ENCODE measurements around the gene PCDHGA10.
"Not testable (repeated sequence)": the region's sequence is repeated elsewhere in the genome, so short reads cannot be mapped to it uniquely, and the experiment has no call there.

The PCDHGA10 gene

DNA sequence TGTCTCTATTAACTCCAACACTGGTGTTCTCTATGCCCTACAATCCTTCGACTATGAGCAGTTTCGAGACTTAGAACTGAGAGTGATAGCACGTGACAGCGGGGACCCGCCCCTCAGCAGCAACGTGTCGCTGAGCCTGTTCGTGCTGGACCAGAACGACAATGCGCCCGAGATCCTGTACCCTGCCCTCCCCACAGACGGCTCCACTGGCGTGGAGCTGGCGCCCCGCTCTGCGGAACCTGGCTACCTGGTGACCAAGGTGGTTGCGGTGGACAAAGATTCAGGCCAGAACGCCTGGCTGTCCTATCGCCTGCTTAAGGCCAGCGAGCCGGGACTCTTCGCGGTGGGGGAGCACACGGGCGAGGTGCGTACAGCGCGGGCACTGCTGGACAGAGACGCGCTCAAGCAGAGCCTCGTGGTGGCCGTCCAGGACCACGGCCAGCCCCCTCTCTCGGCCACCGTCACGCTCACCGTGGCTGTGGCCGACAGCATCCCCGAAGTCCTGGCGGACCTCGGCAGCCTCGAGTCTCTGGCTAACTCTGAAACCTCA lies 10.0 kb downstream of the PCDHGA10 start:
- no peak for DNase-seq

DNA sequence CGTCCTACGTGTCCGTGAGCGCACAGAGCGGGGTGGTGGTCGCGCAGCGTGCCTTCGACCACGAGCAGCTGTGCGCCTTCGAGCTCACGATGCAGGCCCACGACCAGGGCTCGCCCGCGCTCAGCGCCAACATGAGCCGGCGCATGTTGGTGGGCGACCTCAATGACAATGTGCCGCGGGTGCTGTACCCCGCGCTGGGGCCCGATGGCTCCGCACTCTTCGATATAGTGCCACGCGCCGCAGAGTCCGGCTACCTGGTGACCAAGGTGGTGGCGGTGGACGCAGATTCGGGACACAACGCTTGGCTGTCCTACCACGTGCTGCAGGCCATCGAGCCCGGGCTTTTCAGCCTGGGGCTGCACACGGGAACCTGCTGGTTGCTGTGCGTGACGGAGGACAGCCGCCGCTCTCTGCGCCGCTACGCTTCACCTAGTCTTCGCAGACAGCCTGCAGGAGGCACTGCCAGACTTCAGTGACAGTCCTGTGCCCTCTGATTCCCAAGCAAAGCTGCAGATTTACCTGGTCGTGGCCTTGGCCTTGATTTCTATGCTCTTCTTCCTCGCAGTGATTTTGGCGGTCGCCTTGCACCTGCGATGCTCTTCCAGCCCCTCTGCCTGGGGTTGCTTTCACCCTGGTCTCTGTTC lies 15.1 kb downstream of the PCDHGA10 start:
- DNase-seq, result no peak

DNA sequence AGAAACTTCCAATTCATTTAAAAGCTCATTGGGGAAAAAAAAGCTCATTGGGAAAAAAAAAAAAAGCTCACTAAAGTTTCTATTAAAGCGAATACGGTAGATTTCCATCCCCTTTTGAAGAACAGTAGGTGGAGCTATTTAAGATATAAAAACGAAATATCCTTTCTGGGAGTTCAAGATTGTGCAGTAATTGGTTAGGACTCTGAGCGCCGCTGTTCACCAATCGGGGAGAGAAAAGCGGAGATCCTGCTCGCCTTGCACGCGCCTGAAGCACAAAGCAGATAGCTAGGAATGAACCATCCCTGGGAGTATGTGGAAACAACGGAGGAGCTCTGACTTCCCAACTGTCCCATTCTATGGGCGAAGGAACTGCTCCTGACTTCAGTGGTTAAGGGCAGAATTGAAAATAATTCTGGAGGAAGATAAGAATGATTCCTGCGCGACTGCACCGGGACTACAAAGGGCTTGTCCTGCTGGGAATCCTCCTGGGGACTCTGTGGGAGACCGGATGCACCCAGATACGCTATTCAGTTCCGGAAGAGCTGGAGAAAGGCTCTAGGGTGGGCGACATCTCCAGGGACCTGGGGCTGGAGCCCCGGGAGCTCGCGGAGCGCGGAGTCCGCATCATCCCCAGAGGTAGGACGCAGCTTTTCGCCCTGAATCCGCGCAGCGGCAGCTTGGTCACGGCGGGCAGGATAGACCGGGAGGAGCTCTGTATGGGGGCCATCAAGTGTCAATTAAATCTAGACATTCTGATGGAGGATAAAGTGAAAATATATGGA lies 17.7 kb downstream of the PCDHGA10 start, which contains the start of gene PCDHGA12:
Gene PCDHGA12, plus strand, starts transcription at position 176 of the 782 bp plus-strand sequence. Its CDS starts 253 bp downstream, at position 429.
- no peak for DNase-seq

DNA sequence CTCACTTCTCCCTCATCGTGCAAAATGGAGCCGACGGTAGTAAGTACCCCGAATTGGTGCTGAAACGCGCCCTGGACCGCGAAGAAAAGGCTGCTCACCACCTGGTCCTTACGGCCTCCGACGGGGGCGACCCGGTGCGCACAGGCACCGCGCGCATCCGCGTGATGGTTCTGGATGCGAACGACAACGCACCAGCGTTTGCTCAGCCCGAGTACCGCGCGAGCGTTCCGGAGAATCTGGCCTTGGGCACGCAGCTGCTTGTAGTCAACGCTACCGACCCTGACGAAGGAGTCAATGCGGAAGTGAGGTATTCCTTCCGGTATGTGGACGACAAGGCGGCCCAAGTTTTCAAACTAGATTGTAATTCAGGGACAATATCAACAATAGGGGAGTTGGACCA lies 18.5 kb downstream of the PCDHGA10 start:
- no peak for DNase-seq

DNA sequence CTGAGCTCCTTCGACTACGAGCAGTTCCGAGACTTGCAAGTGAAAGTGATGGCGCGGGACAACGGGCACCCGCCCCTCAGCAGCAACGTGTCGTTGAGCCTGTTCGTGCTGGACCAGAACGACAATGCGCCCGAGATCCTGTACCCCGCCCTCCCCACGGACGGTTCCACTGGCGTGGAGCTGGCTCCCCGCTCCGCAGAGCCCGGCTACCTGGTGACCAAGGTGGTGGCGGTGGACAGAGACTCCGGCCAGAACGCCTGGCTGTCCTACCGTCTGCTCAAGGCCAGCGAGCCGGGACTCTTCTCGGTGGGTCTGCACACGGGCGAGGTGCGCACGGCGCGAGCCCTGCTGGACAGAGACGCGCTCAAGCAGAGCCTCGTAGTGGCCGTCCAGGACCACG lies 19.5 kb downstream of the PCDHGA10 start:
- DNase-seq, result not testable (repeated sequence)

DNA sequence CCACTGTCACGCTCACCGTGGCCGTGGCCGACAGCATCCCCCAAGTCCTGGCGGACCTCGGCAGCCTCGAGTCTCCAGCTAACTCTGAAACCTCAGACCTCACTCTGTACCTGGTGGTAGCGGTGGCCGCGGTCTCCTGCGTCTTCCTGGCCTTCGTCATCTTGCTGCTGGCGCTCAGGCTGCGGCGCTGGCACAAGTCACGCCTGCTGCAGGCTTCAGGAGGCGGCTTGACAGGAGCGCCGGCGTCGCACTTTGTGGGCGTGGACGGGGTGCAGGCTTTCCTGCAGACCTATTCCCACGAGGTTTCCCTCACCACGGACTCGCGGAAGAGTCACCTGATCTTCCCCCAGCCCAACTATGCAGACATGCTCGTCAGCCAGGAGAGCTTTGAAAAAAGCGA lies 19.9 kb downstream of the PCDHGA10 start:
- not testable (repeated sequence) for DNase-seq

DNA sequence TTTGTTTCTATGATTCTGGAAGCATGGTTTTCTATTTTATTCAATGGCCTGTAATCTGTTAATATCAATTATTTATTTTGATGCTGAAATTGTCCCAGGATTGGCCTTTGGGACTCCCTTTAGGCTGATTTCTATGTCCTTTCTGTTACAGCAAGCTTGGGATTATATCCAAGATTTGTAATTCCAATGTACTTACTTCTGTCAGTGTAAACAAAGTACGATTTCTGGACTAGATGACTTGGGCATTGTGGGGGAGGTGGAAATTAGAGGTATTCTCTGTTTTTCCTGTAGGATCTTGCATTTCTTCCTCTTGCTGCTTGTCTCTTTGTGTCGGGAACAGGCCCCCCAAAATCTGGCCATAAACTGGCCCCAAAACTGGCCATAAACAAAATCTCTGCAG lies 21.2 kb downstream of the PCDHGA10 start:
- DNase-seq, result no peak

DNA sequence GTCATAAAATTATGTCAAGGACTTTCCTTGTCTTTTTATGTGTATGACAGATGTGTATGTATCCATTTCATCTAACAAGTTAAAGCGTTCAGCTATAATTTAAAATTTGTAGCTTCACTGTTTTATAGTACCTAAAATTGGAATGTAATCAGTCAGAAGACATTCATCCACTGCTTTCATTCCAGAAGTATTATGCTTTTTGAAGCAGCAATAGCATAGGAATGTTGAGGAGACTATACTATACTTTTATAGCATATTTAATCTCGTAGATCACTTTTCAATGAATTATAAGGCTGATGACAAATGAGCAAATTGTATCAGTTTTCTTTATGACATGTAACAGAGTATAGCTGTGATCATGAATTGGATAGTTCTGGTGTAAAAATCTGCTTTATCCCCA lies 24.4 kb downstream of the PCDHGA10 start:
- no peak for DNase-seq

DNA sequence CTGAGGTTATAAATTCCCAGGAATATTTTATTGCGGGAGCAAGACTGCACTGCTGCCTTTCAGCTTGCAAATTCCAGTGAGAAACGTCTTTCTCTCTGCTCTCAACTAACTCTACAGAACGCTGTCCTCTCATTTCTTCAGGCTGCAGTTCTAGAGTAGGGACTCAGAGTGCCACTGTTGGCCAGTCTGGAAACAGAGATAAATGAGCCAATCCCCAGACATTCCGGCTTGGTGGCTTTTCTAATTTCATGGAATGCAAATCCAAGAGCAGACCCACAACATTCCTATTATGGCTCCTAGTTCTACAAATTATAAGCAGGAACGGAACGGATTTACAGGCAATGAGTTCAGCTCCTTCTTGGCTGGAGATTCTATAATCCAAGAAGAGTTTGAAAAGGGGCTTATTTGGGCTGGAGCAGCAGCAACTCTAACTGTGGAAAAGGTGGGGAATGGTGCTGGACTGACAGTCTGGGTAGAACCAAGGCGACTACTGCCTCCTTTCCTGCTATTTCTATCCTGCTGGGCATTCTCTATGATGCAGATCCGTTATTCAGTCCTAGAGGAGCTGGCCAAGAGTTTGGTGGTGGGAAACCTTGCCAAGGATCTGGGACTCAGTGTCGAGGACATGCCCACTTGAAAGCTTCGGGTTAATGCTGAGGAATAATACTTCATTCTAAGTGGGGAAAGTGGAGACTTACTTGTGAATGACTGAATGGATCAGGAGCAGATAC lies 26.8 kb downstream of the PCDHGA10 start:
- no peak for DNase-seq

DNA sequence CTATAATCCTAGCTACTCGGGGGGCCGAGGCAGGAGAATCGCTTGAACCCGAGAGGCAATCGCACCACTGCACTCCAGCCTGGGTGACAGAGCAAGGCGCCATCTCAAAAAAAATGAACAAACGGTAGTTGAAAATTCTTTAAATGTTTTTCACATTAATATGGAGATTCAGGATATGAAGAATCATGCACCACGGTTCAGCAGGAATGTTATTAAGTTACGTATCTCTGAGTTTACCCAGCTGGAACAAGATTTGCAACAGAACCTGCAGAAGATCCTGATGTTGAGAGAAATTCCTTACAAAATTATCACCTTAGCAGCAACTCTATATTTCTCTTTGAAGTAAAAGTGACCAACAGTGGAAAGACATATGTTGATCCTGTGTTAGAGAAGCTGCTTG lies 27.6 kb downstream of the PCDHGA10 start:
- DNase-seq, result no peak

DNA sequence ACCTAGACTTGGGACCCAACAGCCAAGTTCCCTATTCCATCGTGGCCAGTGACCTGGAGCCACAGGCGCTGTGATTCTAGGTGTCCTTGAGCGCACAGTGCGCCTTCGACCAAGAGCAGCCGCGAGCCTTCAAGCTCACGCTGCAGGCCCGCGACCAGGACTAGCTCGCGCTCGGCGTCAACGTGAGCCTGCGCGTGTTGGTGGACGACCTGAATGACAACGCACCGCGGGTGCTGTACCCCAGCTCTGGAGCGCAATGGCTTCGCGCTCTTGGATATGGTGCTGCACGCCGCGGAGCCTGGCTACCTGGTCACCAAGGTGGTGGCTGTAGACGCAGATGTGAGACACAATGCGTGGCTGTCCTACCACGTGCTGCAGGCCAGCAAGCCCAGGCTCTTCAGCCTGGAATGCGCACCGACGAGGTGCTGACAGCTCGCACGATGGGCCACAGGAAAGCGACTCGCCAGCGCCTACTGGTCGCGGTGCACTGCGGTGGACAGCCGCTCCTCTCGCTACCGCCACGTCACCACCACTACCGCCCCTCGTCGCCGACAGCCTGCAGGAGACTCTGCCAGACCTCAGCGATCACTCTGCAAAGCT lies 28.9 kb downstream of the PCDHGA10 start:
- DNase-seq, result no peak

DNA sequence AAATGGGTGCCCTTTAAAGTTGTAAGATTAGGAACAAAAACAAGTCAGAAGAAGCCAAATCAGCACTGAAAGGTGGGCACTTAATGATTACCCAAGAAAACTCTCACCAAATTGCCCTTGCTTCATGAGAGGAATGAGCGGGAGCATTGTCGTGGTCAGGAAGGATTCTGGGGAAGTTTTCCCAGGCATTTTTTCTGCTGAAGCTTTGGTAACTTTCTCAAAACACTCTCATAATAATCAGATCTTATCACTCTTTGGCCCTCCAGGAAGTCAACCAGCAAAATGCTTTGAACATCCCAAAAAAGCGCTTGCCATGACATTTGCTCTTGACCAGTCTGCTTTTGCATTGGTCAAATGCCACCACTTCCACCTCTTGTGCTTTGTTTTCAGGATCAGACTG lies 52.6 kb downstream of the PCDHGA10 start:
- DNase-seq, result no peak

All from effector CD4-positive, alpha-beta T cell (primary cell).